ENCODE measurements around the gene NKTR. TPM values are rescaled to one million over a fixed set of nuclear protein-coding genes. Genes with fewer than 3 reads are reported as not detected.
A peak's percentile ranks its signal among the peaks of the same experiment; 100 is the strongest.

The NKTR gene
- total and polyA plus RNA-seq, 2 experiments from 2014 or later, result 81.3 to 117 TPM

DNA sequence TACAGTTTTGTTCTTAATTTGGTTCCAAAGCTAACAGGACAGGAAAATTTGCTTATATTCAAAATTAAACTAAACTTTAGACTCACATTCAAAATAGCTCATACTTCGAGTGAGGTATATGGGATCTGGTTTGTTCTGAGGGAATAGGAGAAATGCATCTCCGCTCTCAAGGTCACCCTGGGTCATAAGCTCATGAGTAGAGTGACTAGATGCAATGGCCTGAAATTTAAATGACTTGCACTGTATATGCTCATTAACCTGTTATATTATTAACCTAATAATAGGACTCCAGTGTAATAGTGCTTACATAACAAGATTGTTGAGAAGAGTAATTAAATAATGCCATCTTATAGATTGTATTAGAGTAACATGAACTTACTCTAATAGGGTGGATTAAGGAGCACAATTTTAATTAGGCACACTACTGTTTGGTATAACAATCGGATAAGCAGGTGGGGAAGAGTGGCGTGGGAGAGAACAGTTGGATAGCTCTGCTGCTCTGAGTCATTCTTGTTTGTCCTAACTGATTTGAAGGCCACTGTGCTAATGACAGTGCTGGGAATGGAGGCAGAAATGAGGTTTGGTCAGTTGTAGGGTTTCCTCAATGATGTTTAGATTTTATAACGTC is 5.2 kb downstream of the NKTR start:
- peaks cover 40% of the 10 kb centered on the region for H3K36me3 Mint-ChIP-seq (ENCODE audit: low read depth)
- no peaks in the 10 kb centered on the region; the same call in 2 of the 3 replicates for H3K9me3 Mint-ChIP-seq
- DNase-seq (ENCODE audit: low spot score), result no peak
- no peak overlapping the region for H3K4me3 Mint-ChIP-seq
- TF ChIP-seq, protein P1, sequence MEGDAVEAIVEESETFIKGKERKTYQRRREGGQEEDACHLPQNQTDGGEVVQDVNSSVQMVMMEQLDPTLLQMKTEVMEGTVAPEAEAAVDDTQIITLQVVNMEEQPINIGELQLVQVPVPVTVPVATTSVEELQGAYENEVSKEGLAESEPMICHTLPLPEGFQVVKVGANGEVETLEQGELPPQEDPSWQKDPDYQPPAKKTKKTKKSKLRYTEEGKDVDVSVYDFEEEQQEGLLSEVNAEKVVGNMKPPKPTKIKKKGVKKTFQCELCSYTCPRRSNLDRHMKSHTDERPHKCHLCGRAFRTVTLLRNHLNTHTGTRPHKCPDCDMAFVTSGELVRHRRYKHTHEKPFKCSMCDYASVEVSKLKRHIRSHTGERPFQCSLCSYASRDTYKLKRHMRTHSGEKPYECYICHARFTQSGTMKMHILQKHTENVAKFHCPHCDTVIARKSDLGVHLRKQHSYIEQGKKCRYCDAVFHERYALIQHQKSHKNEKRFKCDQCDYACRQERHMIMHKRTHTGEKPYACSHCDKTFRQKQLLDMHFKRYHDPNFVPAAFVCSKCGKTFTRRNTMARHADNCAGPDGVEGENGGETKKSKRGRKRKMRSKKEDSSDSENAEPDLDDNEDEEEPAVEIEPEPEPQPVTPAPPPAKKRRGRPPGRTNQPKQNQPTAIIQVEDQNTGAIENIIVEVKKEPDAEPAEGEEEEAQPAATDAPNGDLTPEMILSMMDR (conservative IDR thresholded peaks at IDR 0.05; ENCODE audit: low read depth in 2 of 2), result no peak
- TF ChIP-seq NANOG (IDR thresholded peaks at IDR 0.05; ENCODE audit: borderline replicate concordance) (no peak), POLR2AphosphoS5 (IDR thresholded peaks at IDR 0.05; ENCODE audit: low read depth) (no peak)
- peaks cover 6% of the 10 kb centered on the region for H3K27me3 Mint-ChIP-seq (ENCODE audit: insufficient read depth, low read depth, poor library complexity)
- Histone ChIP-seq H3K27ac (ENCODE audit: low read depth) (no peak overlapping the region), H3K4me2 (no peak overlapping the region), H4K20me1 (replicated peaks; ENCODE audit: insufficient read depth) (peaks cover 60% of the 10 kb centered on the region), H3K36me3 (ENCODE audit: insufficient read depth) (no peaks in the 10 kb centered on the region; the same call in 1 of the 2 replicates), H3K9me2 (ENCODE audit: insufficient read depth) (no peaks in the 10 kb centered on the region), H2AFZ (no peak overlapping the region), H3K4me1 (ENCODE audit: insufficient read depth) (peaks cover 17% of the 10 kb centered on the region), H3K4me3 (no peak overlapping the region), H3K27me3 (ENCODE audit: insufficient read depth) (no peaks in the 10 kb centered on the region), H3F3A (replicated peaks; ENCODE audit: low read depth) (no peaks in the 10 kb centered on the region), H3K79me2 (replicated peaks; ENCODE audit: insufficient read depth) (peaks cover 96% of the 10 kb centered on the region)
- peaks cover 20% of the 10 kb centered on the region for H3K4me1 Mint-ChIP-seq
- H3K27ac Mint-ChIP-seq, result peak overlapping the region; percentile 13; the same call in 1 of the 2 replicates
- ATAC-seq, result no peak

DNA sequence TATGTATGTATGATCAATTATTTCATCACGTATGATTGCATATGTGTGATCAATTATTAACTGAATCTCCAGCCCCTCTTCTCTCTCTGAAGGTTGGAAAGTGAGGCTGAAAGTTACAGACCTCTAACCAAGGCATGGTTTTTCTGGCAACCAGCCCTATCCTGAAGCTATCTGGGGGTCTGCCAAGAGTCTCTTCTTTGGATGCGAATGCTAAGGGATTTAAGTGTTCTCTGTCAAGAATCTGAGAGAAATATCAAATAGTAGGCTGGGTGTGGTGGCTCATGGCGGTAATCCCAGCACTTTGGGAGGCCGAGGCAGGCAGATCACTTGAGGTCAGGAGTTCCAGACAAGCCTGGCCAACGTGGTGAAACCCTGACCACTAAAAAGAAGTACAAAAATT is 8.1 kb downstream of the NKTR start:
- Mint-ChIP-seq H3K4me3 (no peak overlapping the region), H3K9me3 (no peaks in the 10 kb centered on the region), H3K4me1 (peaks cover 16% of the 10 kb centered on the region), H3K27me3 (ENCODE audit: insufficient read depth, low read depth, poor library complexity) (peaks cover 2% of the 10 kb centered on the region), H3K27ac (no peak overlapping the region), H3K36me3 (ENCODE audit: low read depth) (peaks cover 34% of the 10 kb centered on the region)
- Histone ChIP-seq H3K36me3 (ENCODE audit: insufficient read depth) (no peaks in the 10 kb centered on the region; the same call in 1 of the 2 replicates), H3K4me3 (no peak overlapping the region), H3K79me2 (replicated peaks; ENCODE audit: insufficient read depth) (peaks cover 100% of the 10 kb centered on the region), H2AFZ (no peak overlapping the region), H3K4me1 (ENCODE audit: insufficient read depth) (peaks cover 8% of the 10 kb centered on the region), H3K27ac (ENCODE audit: low read depth) (no peak overlapping the region), H3K4me2 (no peak overlapping the region), H3K27me3 (ENCODE audit: insufficient read depth) (no peaks in the 10 kb centered on the region), H3F3A (replicated peaks; ENCODE audit: low read depth) (no peaks in the 10 kb centered on the region), H3K9me2 (ENCODE audit: insufficient read depth) (no peaks in the 10 kb centered on the region), H4K20me1 (replicated peaks; ENCODE audit: insufficient read depth) (peaks cover 65% of the 10 kb centered on the region)
- DNase-seq (ENCODE audit: low spot score) (no peak), ATAC-seq (no peak)
- no peak for TF ChIP-seq EZH2 (IDR thresholded peaks at IDR 0.05; ENCODE audit: low read depth, unreplicated experiment)
- TF ChIP-seq EZH2phosphoT487 (IDR thresholded peaks at IDR 0.05; ENCODE audit: unreplicated experiment), result no peak
- TF ChIP-seq, protein P2, sequence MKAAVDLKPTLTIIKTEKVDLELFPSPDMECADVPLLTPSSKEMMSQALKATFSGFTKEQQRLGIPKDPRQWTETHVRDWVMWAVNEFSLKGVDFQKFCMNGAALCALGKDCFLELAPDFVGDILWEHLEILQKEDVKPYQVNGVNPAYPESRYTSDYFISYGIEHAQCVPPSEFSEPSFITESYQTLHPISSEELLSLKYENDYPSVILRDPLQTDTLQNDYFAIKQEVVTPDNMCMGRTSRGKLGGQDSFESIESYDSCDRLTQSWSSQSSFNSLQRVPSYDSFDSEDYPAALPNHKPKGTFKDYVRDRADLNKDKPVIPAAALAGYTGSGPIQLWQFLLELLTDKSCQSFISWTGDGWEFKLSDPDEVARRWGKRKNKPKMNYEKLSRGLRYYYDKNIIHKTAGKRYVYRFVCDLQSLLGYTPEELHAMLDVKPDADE (IDR thresholded peaks at IDR 0.05), result no peak
- no peak for TF ChIP-seq CREB1 (CRISPR knock-in tag; IDR thresholded peaks at IDR 0.05; ENCODE audit: low read depth)
- TF ChIP-seq, protein P3, sequence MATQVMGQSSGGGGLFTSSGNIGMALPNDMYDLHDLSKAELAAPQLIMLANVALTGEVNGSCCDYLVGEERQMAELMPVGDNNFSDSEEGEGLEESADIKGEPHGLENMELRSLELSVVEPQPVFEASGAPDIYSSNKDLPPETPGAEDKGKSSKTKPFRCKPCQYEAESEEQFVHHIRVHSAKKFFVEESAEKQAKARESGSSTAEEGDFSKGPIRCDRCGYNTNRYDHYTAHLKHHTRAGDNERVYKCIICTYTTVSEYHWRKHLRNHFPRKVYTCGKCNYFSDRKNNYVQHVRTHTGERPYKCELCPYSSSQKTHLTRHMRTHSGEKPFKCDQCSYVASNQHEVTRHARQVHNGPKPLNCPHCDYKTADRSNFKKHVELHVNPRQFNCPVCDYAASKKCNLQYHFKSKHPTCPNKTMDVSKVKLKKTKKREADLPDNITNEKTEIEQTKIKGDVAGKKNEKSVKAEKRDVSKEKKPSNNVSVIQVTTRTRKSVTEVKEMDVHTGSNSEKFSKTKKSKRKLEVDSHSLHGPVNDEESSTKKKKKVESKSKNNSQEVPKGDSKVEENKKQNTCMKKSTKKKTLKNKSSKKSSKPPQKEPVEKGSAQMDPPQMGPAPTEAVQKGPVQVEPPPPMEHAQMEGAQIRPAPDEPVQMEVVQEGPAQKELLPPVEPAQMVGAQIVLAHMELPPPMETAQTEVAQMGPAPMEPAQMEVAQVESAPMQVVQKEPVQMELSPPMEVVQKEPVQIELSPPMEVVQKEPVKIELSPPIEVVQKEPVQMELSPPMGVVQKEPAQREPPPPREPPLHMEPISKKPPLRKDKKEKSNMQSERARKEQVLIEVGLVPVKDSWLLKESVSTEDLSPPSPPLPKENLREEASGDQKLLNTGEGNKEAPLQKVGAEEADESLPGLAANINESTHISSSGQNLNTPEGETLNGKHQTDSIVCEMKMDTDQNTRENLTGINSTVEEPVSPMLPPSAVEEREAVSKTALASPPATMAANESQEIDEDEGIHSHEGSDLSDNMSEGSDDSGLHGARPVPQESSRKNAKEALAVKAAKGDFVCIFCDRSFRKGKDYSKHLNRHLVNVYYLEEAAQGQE (IDR thresholded peaks at IDR 0.05; ENCODE audit: unreplicated experiment), result no peak

Measured in GM23338 (cell line).